ENCODE results near the gene KRT83. TPM values are rescaled to one million over a fixed set of nuclear protein-coding genes. Genes with fewer than 3 reads are reported as not detected.
"Not testable (repeated sequence)": the region's sequence is repeated elsewhere in the genome, so short reads cannot be mapped to it uniquely, and the experiment has no call there.

KRT83 gene
- polyA plus RNA-seq, 4 donors = not detected

DNA sequence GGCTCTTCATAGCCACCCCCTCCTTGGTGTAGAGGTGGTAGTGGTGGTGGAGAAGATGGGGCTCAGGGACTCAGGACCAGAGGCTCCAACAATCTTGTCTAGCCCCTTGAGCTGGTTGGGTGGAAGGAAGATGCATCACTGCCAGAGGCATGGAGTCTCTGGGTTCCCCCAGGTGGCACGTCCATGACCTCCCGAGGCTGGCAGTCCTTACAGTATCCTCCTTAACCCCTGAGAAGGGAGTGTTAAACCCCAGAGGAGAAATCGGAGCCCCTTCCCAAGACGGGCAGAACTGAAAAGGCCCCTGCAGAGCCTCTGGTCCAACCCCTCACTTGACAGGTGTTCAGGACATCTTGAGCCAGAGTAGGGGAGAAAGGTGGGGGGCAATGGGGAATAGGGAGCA is 9.1 kb downstream of the KRT83 start:
- no peak for DNase-seq (ENCODE audit: low read depth in 4 of 4, low spot score in 3 of 4)

DNA sequence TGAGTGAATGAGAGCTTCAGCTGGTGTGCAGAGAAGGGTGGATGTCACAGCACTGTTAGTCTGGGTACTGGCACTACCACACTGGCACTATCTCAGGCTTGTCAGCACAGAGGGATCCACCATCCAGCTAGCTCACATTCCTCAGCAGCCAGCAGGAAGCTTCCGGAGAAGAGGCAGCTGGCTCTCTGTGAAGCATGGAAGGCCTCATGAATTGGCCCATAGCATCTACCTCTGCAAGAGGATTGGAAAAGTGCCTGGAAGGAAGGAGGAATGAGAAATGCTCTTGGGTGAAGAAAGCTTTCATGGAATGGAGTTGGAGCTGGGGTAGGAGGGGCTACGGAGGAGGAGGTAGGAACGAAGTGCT is 9.9 kb downstream of the KRT83 start:
- no peak for DNase-seq (ENCODE audit: low read depth in 4 of 4, low spot score in 3 of 4)

DNA sequence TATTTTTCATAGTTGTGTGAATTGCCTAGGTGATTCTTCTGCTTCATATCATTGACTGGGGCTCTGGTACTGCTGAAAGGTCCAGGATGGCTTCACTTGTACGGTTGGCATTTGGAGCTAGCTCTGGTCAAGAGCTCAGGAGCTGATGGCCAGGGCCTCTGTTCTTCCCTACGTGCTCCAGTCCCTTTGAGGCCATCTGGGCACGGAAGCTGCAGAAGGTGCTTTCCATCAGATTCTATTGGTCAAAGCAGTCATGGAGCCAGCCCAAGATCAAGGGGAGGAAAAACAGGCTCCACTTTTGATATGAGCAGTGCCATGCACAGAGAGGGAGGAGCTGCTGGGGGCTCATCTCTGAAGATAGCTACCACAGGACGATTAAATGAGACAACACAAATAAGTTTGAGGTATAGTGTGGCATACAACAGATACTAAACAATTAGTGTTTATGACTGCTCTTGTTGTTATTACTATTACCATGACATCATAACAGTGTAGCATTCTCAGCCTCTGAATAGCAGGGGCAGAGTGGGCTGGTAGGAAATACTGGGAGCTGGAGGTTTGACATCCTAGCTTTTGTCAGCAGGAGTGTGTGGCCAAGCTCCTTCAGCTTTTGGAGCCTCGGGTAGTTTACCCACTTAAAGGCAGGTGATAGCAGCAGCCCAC is 10.4 kb downstream of the KRT83 start:
- no peak for DNase-seq (ENCODE audit: low read depth in 4 of 4, low spot score in 3 of 4)

DNA sequence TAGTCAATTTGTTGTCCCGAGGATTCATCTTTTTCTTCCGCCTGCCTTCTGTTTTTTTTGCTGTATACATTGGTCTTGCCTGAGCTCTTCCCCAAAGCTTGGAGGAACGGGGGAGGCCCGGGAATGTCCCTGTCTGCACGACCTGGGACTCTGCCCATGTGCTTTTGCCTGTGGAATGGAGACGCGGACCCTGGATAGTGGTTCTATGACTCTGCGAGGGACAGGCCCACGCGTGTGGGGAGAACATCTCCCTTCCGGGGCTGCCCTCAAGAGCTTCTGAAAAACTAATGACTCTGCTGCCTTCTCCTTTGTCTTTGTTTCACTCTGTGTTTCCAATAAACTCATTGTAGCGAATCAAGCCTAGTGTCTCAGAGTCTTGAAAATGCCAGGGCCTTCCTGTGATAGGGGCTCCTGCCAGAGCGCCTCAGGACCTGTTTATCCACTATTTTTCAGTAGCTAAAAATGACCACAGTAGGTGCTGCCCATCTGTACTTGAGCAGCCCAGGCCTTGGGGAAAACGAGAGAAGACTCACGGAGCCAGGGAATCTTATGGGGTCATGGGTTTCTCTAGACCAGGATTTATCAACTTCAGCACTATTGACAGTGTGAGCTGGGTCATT is 12.3 kb downstream of the KRT83 start:
- no peak for DNase-seq (ENCODE audit: low read depth in 4 of 4, low spot score in 3 of 4)

DNA sequence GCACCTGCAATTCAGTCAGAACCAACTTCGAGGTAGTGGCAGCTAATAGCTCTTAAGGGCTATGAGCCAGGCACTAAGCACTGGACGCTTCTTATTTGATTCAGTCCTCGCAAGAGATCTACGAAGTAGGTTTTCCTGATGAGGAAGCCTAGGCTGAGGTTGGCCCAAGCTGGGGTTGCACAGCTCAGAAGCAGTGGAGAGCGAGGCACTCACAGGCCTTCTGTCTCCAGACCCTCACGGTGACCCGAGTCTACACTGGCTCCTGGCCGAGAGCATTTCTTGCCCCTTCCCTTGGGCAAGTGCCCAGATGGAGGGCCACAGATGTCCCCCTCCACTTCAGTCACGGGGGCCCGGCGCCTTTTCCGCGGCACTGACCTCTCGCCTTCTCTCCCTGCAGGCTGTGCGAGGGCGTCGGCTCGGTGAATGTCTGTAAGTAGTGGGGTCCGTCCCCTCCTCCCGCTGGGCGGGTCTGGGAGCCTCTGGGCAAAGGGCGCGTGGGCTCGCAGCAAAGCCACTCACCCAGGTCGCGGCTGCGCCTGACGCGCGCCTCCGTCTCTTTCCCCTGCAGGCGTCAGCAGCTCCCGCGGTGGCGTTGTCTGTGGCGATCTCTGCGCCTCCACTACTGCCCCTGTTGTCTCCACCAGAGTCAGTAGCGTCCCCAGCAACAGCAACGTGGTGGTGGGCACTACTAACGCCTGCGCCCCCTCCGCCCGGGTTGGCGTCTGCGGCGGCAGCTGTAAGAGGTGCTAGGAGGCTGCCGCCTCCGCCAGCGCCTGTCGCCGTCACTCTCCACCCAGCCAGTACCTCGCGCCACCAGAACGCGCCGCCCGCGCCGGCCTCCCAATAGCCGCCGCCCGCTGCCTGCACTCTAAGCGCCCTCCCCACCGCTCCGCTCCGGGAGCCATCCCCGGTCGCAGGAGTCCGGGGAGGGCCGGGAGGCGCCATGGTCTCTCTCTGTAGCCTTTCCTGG is 13.1 kb downstream of the KRT83 start:
- DNase-seq (ENCODE audit: low read depth in 4 of 4, low spot score in 3 of 4) = peak in 2 of 4 donors; percentile 28 to 45

DNA sequence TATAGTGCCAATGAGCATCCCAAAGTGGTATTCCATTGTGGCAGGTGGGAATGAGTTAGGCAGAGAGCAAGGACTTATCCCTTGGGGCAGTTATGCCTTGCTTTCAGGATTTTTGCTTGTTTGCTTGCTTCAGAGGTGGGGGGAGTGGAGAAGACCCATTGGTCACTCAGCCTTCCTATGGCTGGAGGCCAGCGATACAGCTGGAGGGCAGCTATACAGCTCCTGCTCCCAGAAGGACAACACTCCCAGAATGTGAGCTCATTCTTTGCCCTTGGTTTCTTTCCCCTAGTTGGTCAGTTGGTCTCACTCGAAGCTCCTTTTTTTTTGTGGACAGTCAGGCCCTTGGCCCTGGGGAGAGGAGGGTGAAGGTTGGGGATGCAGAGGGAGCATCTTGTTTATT is 14.5 kb downstream of the KRT83 start:
- DNase-seq (ENCODE audit: low read depth in 4 of 4, low spot score in 3 of 4) = no peak

DNA sequence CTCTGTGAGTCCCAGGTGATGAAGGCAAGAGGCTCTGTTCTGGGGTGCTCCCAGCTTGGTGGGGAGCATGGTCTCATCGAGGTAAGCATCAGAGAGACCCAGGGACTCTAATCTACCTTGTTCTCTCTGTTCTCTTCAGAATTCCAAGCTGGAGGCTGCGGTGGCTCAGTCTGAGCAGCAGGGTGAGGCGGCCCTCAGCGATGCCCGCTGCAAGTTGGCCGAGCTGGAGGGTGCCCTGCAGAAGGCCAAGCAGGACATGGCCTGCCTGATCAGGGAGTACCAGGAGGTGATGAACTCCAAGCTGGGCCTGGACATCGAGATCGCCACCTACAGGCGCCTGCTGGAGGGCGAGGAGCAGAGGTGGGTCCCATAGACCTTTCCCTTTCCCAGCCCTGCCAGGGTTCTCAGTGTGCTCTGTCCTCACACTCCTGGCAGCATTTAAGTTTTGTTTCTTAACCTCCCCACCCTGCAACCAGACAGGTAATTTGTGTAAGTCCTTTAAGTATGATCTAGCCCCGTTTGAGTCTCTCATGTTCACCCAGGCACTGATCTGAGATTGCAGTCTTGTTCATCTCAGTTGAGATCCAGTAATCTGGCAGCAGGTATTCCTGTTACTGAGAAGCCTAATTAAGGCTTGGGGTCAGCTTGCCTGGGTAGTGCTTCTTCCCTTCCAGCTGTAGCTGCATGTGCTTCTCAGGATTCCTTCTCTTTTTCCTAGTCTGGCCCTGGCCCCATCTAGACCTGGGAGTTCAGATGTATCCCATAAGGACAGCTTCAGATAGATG is 15.1 kb downstream of the KRT83 start:
- no peak for DNase-seq (ENCODE audit: low read depth in 4 of 4, low spot score in 3 of 4)

DNA sequence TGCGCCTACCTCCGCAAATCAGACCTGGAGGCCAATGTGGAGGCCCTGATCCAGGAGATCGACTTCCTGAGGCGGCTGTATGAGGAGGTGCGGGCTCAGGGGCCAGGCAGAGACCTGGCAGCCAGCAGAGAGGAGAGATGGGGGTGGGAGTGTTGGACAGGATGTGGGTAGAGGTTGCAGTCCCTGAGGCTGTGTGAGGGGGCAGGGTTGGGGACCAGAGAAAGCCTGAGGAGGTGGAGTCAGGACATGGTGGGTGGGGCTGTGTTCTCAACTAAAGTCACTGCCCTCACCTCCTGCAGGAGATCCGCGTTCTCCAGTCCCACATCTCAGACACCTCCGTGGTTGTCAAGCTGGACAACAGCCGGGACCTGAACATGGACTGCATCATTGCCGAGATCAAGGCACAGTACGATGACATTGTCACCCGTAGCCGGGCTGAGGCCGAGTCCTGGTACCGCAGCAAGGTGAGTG is 16.2 kb downstream of the KRT83 start:
- not testable (repeated sequence) for DNase-seq (ENCODE audit: low read depth in 4 of 4, low spot score in 3 of 4)

DNA sequence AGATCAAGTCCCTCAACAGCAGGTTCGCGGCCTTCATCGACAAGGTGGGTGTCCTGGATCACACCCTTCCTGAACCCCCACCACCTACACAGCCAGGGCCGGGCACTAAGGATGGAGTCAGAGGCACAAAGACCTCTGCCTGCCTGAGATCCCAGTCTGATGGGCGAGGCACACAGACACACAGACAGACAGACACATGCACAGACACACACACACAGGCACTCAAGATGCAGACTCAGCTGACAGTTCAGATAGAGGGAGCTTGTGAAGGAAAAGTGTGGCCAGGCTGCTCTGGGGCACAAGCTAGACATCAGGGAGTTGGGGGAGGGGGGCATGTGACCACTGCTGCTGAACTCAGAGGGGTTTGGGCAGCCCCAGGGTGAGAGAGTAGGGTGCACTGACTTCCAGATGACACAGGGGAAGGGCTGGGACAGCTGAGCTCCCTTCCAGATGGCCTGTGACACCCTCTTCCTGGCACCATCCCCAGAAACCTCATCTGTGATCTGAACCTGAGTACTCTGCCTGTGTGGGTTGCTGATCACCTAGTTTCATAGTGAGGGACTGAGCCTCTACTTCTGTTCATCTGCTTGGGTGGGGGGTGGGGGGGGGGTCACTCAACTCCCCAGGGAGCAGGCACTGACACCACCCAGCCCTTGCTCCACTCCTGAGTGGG is 18.8 kb downstream of the KRT83 start:
- DNase-seq (ENCODE audit: low read depth in 4 of 4, low spot score in 3 of 4) = not testable (repeated sequence)

DNA sequence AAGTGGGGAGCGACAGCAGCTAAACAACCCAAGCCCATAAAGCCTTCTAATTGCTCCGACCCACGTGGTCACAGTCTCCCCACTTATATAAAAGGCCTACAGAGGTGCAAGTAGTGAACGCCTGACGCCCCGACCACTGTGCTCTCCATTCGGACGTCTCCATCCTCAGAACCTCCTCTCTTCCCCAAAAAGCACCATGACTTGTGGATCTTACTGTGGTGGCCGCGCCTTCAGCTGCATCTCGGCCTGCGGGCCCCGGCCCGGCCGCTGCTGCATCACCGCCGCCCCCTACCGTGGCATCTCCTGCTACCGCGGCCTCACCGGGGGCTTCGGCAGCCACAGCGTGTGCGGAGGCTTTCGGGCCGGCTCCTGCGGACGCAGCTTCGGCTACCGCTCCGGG is 19.5 kb downstream of the KRT83 start:
- DNase-seq (ENCODE audit: low read depth in 4 of 4, low spot score in 3 of 4) = not testable (repeated sequence)

DNA sequence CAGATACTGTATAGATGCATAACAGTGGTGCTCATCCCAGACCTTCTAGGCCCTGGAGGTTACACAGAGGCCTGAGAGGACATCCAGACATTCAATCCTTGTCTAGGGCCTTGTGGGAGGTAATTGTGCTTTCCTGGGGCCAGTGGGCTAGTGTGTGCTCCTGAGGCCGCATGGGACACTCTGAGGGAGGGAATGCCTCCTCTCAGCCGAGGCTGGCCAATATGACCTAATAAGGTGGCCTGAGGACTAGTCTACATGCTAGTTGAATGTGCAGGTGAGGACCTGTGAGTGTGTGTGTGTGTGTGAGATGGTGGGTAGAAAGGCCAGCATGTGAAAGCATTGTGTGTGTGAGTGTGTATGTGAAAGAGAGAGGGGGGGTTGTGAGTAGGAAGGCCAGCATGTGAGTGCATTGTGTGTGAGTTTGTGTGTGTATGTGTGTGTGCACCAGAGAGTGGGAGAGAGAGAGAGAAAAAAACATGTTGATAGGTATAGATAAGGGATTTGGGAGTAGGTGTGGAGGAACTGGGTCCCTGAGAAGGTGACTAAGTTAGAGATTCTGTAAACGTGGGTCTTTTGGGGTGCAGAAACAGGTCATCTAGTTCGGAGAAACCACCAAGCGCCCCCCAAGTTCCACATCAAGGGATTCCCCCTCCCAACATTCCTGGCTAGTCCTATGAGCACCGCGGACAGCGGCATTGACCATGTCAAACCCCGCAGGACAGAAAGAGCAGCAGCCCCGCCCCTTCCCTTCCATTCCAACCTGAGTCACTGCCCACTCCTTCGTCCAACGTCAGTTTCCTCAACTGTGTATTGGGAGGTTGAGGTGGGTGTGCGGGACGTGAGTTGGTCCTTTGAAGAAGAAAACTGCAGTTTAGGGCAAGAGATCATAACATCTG is 20.2 kb downstream of the KRT83 start:
- no peak for DNase-seq (ENCODE audit: low read depth in 4 of 4, low spot score in 3 of 4)

DNA sequence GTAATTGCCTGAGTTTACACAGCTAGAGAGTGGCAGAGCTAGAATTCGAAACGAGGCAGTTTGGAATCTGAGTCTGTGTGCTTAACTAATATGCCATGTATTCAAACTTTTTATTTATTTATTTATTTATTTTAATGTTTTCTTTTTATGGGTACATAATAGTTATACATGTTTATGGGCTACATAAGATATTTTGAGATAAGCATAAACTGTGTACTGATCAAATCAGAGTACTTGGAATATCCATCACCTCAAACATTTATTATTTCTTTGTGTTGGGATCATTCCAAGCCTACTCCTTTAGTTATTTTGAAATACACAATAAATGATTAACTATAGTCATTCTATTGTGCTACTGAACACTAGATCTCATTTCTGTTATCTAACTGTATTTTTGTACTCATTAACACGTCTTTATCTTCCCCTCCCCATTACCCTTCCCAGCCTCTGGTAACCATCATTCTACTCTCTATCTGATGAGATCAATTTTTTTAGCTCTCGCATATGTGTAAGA is 22.5 kb downstream of the KRT83 start:
- no peak for DNase-seq (ENCODE audit: low read depth in 4 of 4, low spot score in 3 of 4)

DNA sequence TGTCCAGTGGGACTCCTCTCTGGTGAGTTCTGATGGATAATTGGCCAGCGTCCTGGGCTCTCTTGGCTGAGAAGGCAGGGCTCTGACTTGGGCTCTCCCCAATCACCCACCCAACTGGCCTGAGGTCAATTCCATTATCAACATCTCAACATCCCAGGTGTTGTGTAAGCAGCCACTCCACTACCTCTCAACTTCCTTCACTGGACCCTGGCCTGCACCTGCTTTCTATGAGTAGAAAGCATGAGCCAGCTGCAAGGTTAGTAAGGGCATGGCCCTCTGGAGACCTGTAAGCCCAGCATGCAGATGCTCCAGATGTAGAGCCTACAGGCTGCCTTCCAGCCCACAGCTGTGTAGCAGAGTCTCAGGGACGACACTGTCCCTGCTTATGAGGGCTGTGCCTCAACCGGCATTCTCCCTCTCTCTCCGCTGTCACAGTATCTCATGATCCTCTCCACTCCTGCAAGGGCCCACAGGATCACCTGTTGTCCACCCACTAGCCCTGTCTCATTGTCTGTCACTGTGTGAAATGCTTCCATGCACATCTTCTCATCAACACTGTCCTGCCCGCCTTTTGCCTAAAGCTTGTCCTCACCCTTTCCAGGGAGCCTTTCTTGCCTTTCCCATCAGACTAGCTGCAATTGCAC is 24.5 kb downstream of the KRT83 start:
- no peak for DNase-seq (ENCODE audit: low read depth in 4 of 4, low spot score in 3 of 4)

DNA sequence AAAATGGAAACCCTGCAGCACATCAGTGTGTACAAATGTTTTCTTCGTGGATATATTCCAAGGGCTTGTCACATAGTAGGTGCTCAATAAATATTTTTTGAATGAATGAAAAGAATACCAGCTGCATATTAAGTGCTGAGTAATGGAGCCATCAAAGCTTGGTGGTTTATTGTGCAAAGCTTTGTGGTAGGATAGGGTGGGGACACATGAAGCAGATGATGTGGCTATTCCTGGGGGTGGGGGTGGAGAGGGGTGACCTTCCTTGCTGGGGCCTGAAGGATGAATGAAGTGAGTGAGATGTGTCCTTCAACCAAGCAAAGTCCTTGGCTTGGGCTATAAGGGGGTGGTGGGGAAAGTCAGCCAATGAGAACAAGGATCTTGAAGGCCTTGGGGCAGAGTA is 25.5 kb downstream of the KRT83 start:
- no peak for DNase-seq (ENCODE audit: low read depth in 4 of 4, low spot score in 3 of 4)

DNA sequence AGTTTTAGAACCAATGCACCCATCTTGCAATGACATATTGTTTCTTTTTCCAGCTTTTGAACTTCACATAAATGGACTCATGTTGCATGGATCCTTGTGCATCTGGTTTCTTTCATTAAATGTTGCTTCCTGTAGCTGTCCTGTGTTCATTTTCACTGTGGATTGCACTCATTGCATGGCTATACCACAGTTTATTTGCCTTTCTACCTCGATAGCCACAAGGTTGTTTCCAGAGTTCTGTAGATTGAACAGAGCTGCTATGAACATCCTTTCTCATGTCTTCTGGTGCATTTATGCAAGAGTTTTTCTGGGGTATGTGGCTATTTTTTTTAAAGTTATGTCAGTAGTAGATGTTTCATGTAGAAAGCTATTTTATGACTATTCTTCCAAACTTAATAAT is 26.4 kb downstream of the KRT83 start:
- DNase-seq (ENCODE audit: low read depth in 4 of 4, low spot score in 3 of 4) = no peak

DNA sequence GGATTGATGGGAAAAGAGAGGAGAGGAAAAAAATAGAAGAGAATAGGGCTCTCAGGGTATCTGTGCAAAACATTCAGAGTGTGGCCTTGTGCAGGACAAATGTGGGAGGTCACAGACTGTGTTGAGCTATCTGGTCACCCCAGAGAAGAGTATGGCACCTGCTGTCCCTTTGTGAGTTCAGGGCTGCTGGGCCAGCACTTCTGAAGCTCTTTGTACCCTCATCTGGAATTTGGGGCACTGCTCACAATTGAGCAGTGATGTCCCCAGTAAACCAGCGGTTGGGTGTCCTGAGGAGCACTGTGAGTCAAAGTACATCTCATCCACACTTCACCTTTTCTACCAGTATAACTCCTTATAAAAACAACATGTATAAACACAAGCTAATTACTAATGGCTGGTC is 27.3 kb downstream of the KRT83 start:
- DNase-seq (ENCODE audit: low read depth in 4 of 4, low spot score in 3 of 4) = no peak

DNA sequence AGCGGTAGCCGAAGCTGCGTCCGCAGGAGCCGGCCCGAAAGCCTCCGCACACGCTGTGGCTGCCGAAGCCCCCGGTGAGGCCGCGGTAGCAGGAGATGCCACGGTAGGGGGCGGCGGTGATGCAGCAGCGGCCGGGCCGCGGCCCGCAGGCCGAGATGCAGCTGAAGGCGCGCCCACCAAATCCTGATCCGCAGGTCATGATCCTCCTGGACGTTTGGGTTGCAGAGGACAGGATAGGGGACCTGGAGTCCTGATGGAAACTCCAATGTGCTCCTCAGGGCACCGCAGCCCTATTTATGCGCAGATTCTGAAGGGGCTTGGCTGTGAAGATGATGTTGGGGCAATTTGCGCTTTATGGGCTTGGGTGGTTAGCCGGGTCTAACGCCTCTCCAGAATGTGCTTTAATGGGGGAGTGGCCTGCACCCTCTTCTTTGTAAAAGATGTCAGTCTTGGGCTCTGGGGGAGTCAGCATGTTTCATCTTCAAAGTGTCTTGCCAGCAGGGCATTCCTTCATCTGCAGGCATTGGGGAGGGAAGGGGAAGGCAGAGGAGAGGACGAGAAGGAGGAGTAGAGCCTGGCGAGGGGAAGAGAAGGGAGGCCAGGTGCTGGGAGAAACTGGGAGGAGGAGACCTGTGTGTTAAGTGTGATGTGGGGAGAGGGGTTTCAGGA is 29.8 kb downstream of the KRT83 start, which contains the start of gene KRT81:
TSS of gene KRT81 (minus strand) at position 268 of the 669 bp plus-strand sequence. CDS start at position 199, 69 bp downstream.
- no peak for DNase-seq (ENCODE audit: low read depth in 4 of 4, low spot score in 3 of 4)
